K562 (cell line): ENCODE measurements around the gene CDT1. TPM values are rescaled to one million over a fixed set of nuclear protein-coding genes. Genes with fewer than 3 reads are reported as not detected.

ENCODE experiments used
- BCOR ChIP-seq: fragments of 450-650 bp; IDR thresholded peaks from 2 replicates; pipeline ENCODE4 v1.6.1; 2016
- FOXP1 ChIP-seq: sonication (generic); formaldehyde crosslinking; IDR thresholded peaks from 2 replicates; pipeline ENCODE4 v1.8.0; 2022; ENCODE audit warnings: mild to moderate bottlenecking, missing genetic modification reagents
- GATA2 ChIP-seq: sonication (generic); formaldehyde crosslinking; IDR thresholded peaks from 2 replicates; pipeline ENCODE4 v1.4.0; 2020; ENCODE audit warnings: mild to moderate bottlenecking, missing genetic modification reagents
- GATAD2B ChIP-seq: fragments of 450-650 bp; IDR thresholded peaks from 2 replicates; pipeline ENCODE4 v1.6.1; 2017; ENCODE audit warnings: mild to moderate bottlenecking, borderline replicate concordance
- HDAC1 ChIP-seq, 2 experiments: fragments of 450-650 bp; IDR thresholded peaks; 2 replicates each; pipeline ENCODE4 v1.6.1; 2016 to 2017; ENCODE audit warnings: inconsistent platforms in 1 of 2, mild to moderate bottlenecking in 1 of 2, moderate library complexity in 1 of 2
- HDAC6 ChIP-seq: IDR thresholded peaks from 2 replicates; pipeline ENCODE4 v1.6.1; 2012; ENCODE audit warnings: low read depth, mild to moderate bottlenecking, control low read depth, inconsistent platforms, low read length, moderate library complexity
- KLF13 ChIP-seq: fragments of 450-650 bp; IDR thresholded peaks from 2 replicates; pipeline ENCODE4 v1.6.1; 2016; ENCODE audit warnings: missing genetic modification characterization, low read depth, mild to moderate bottlenecking, missing compliant biosample characterization, moderate library complexity, borderline replicate concordance
- OTX1 ChIP-seq: fragments of 450-650 bp; formaldehyde crosslinking; IDR thresholded peaks from 2 replicates; pipeline ENCODE4 v1.4.0; 2022; ENCODE audit warnings: mild to moderate bottlenecking
- POLR2G ChIP-seq: fragments of 200-400 bp; formaldehyde crosslinking; IDR thresholded peaks from 2 replicates; pipeline ENCODE4 v1.6.1; 2017; ENCODE audit warnings: low read depth, mild to moderate bottlenecking, antibody characterized with exemption, low read length, moderate library complexity
- polyA plus RNA-seq, 8 experiments: library from polyadenylated mRNA; depleted of rRNA in 4 of 8; stranded (reverse) in 5 of 8; unstranded in 3 of 8; fragments of >200 nt; fragmentation: Nextera tagmentation in 2 of 8; fragmentation: Illumina TruSeq in 1 of 8; extraction: Ambion mirVana in 2 of 8; extraction: Trizol in 1 of 8; gene quantifications; 2 replicates each; pipeline versions ENCODE4 v1.2.1 to v1.2.3, GENCODE V29; 2011 to 2014; ENCODE audit warnings: inconsistent platforms in 1 of 8, missing spikeins in 1 of 8
- total RNA-seq, 7 experiments: library from RNA; depleted of rRNA in 6 of 7; stranded (reverse); fragments of >200 nt in 6 of 7; fragmentation: Illumina TruSeq in 2 of 7; extraction: Trizol in 2 of 7; gene quantifications; 2 replicates each; pipeline versions ENCODE4 v1.2.1 to v1.2.3, GENCODE V29; 2011 to 2021; ENCODE audit warnings: low replicate concordance in 1 of 7
- TF ChIP-seq, protein P1 (sequence below), 2 experiments: fragments of 450-650 bp in 1 of 2; sonication (generic) in 1 of 2; formaldehyde crosslinking in 1 of 2; IDR thresholded peaks; 2 replicates each; pipeline versions ENCODE4 v1.7.1 to v1.9.0; 2016 to 2022; ENCODE audit warnings: inconsistent platforms in 1 of 2, mild to moderate bottlenecking in 1 of 2, missing genetic modification reagents in 1 of 2
- TF ChIP-seq, protein P2 (sequence below): sonication (generic); formaldehyde crosslinking; IDR thresholded peaks from 2 replicates; pipeline ENCODE4 v1.4.0; 2020; ENCODE audit warnings: mild to moderate bottlenecking, missing genetic modification reagents
- TF ChIP-seq, protein P3 (sequence below): sonication (generic); formaldehyde crosslinking; IDR thresholded peaks from 2 replicates; pipeline ENCODE4 v1.8.0; 2022; ENCODE audit warnings: mild to moderate bottlenecking, low read depth, missing genetic modification reagents
- TF ChIP-seq, protein P4 (sequence below): fragments of 450-650 bp; IDR thresholded peaks from 2 replicates; pipeline ENCODE4 v1.6.1; 2016

The CDT1 gene
- total and polyA plus RNA-seq, 9 of the 15 experiments (the other 6 are each of a cell fraction or from before 2014, with no cell fraction given), result 0.92 to 178 (median 14.2) TPM

DNA sequence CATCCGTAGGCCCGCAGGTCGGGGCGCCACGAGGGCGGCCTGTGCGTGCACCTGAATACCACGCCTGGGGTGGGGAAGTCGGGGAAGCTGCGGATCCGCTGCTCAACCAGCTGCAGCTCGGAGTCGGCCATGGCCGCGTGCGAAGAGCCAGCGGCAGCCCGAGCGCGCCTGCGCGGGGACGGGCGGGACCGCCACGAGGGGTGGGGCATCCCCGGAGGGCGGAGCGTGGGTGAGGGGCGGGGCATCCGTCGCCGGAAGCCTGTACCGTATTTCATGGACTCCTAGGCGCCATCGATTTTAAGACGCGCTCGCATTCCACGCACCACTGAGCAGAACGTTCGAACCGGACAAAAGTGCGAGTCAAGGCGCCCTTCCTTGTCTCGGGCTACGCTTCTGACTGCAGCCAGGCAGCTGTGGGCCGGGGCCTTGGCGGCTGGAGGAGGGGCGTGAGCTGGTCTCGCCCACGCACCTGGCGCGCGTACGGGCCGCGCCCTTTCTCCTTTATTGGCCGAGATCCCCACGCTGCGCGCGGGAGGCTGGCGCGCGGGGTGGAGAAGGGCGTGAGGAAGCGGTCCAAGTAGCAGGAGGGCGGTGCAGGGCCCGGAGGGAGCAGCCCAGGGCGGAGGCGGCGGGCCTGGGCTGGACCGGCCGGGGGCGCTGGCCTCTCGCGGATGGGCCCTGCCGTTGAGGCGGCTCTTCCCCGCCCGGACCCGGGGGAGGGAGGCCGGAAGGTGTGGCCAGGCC, 8.4 kb downstream of the CDT1 start, which contains the start of gene APRT (continued):
- TF ChIP-seq, protein P1, sequence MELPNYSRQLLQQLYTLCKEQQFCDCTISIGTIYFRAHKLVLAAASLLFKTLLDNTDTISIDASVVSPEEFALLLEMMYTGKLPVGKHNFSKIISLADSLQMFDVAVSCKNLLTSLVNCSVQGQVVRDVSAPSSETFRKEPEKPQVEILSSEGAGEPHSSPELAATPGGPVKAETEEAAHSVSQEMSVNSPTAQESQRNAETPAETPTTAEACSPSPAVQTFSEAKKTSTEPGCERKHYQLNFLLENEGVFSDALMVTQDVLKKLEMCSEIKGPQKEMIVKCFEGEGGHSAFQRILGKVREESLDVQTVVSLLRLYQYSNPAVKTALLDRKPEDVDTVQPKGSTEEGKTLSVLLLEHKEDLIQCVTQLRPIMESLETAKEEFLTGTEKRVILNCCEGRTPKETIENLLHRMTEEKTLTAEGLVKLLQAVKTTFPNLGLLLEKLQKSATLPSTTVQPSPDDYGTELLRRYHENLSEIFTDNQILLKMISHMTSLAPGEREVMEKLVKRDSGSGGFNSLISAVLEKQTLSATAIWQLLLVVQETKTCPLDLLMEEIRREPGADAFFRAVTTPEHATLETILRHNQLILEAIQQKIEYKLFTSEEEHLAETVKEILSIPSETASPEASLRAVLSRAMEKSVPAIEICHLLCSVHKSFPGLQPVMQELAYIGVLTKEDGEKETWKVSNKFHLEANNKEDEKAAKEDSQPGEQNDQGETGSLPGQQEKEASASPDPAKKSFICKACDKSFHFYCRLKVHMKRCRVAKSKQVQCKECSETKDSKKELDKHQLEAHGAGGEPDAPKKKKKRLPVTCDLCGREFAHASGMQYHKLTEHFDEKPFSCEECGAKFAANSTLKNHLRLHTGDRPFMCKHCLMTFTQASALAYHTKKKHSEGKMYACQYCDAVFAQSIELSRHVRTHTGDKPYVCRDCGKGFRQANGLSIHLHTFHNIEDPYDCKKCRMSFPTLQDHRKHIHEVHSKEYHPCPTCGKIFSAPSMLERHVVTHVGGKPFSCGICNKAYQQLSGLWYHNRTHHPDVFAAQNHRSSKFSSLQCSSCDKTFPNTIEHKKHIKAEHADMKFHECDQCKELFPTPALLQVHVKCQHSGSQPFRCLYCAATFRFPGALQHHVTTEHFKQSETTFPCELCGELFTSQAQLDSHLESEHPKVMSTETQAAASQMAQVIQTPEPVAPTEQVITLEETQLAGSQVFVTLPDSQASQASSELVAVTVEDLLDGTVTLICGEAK (IDR thresholded peaks at IDR 0.05), result peak; percentile 80
- TF ChIP-seq, protein P1 (CRISPR knock-in tag; IDR thresholded peaks at IDR 0.05), result no peak
- TF ChIP-seq BCOR (0 out of 2 replicates have a peak, but pooled peaks have one; percentile 34), GATA2 (CRISPR knock-in tag) (no peak), FOXP1 (no peak; the same call in 1 of the 2 replicates), OTX1 (CRISPR knock-in tag) (no peak), POLR2G (peak; percentile 81), HDAC1 (IDR thresholded peaks at IDR 0.05) (peak in 1 of 2 experiments; percentile 86; a peak in 1 of 4 replicates), HDAC6 (no peak), GATAD2B (peak; percentile 92), KLF13 (peak; percentile 87)
- TF ChIP-seq, protein P2, sequence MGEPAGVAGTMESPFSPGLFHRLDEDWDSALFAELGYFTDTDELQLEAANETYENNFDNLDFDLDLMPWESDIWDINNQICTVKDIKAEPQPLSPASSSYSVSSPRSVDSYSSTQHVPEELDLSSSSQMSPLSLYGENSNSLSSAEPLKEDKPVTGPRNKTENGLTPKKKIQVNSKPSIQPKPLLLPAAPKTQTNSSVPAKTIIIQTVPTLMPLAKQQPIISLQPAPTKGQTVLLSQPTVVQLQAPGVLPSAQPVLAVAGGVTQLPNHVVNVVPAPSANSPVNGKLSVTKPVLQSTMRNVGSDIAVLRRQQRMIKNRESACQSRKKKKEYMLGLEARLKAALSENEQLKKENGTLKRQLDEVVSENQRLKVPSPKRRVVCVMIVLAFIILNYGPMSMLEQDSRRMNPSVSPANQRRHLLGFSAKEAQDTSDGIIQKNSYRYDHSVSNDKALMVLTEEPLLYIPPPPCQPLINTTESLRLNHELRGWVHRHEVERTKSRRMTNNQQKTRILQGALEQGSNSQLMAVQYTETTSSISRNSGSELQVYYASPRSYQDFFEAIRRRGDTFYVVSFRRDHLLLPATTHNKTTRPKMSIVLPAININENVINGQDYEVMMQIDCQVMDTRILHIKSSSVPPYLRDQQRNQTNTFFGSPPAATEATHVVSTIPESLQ, result peak; percentile 83; the same call in 1 of the 2 replicates
- TF ChIP-seq, protein P3, sequence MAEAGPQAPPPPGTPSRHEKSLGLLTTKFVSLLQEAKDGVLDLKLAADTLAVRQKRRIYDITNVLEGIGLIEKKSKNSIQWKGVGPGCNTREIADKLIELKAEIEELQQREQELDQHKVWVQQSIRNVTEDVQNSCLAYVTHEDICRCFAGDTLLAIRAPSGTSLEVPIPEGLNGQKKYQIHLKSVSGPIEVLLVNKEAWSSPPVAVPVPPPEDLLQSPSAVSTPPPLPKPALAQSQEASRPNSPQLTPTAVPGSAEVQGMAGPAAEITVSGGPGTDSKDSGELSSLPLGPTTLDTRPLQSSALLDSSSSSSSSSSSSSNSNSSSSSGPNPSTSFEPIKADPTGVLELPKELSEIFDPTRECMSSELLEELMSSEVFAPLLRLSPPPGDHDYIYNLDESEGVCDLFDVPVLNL, result 0 out of 2 replicates have a peak, but pooled peaks have one; percentile 7
- TF ChIP-seq, protein P4, sequence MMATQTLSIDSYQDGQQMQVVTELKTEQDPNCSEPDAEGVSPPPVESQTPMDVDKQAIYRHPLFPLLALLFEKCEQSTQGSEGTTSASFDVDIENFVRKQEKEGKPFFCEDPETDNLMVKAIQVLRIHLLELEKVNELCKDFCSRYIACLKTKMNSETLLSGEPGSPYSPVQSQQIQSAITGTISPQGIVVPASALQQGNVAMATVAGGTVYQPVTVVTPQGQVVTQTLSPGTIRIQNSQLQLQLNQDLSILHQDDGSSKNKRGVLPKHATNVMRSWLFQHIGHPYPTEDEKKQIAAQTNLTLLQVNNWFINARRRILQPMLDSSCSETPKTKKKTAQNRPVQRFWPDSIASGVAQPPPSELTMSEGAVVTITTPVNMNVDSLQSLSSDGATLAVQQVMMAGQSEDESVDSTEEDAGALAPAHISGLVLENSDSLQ, result no peak; the same call in 1 of the 2 replicates
